Measurements from ENCODE around the gene RIC3. TPM values are rescaled to one million over a fixed set of nuclear protein-coding genes. Genes with fewer than 3 reads are reported as not detected.

RIC3 gene
- total and polyA plus RNA-seq, 2 donors (not counting 1 experiment from before 2014, with no cell fraction given) = not detected

GRCh38 chr11:8082391-8083087 lies 86.3 kb downstream of the RIC3 start:
- H3K4me3 ChIP-seq (replicated peaks in 1 of 4; ENCODE audit: control extremely low read depth in 1 of 4, insufficient read depth in 1 of 4, low read depth in 3 of 4, low read length in 4 of 4) = no peak overlapping the region
- no peak for TF ChIP-seq CTCF (conservative IDR thresholded peaks at IDR 0.05 in 1 of 2, IDR thresholded peaks at IDR 0.05 in 1 of 2; ENCODE audit: low read depth in 1 of 2, low read length in 2 of 2)
- TF ChIP-seq EZH2 (IDR thresholded peaks at IDR 0.05; ENCODE audit: low read length, missing control alignments) = no peak
- H3K36me3 ChIP-seq (ENCODE audit: control insufficient read depth, insufficient read depth, low read length) = no peaks in the 10 kb centered on the region
- no peak overlapping the region for H2AFZ ChIP-seq (ENCODE audit: low read length)
- H3K27me3 ChIP-seq (ENCODE audit: control insufficient read depth, insufficient read depth, low read length) = no peaks in the 10 kb centered on the region
- no peak for DNase-seq (ENCODE audit: low read depth in 2 of 2)
- H3K27ac ChIP-seq (ENCODE audit: insufficient read depth, low read length) = no peak overlapping the region
- no peaks in the 10 kb centered on the region for H4K20me1 ChIP-seq (ENCODE audit: control insufficient read depth, extremely low read depth, insufficient read depth, low read length)
- no peak overlapping the region for H3K9ac ChIP-seq (ENCODE audit: insufficient read depth, low read length)
- H3K79me2 ChIP-seq (ENCODE audit: control insufficient read depth, insufficient read depth, low read length) = no peaks in the 10 kb centered on the region
- no peak overlapping the region for H3K4me2 ChIP-seq (ENCODE audit: extremely low read depth, insufficient read depth, low read length)
- no peaks in the 10 kb centered on the region for H3K4me1 ChIP-seq (ENCODE audit: control insufficient read depth, extremely low read depth, insufficient read depth, low read length)
- H3K9me3 ChIP-seq (ENCODE audit: control insufficient read depth, insufficient read depth, low read depth, low read length) = no peaks in the 10 kb centered on the region

GRCh38 chr11:8081591-8082250 lies 87.1 kb downstream of the RIC3 start:
- Histone ChIP-seq H3K27me3 (ENCODE audit: control insufficient read depth, insufficient read depth, low read length) (no peaks in the 10 kb centered on the region), H4K20me1 (ENCODE audit: control insufficient read depth, extremely low read depth, insufficient read depth, low read length) (no peaks in the 10 kb centered on the region), H3K79me2 (ENCODE audit: control insufficient read depth, insufficient read depth, low read length) (no peaks in the 10 kb centered on the region), H3K4me3 (replicated peaks in 1 of 4; ENCODE audit: control extremely low read depth in 1 of 4, insufficient read depth in 1 of 4, low read depth in 3 of 4, low read length in 4 of 4) (peak overlapping the region; percentile 54 to 65 (median 58)), H3K4me1 (ENCODE audit: control insufficient read depth, extremely low read depth, insufficient read depth, low read length) (no peaks in the 10 kb centered on the region), H3K36me3 (ENCODE audit: control insufficient read depth, insufficient read depth, low read length) (no peaks in the 10 kb centered on the region), H3K27ac (ENCODE audit: insufficient read depth, low read length) (no peak overlapping the region), H2AFZ (ENCODE audit: low read length) (peak overlapping the region; percentile 49), H3K9me3 (ENCODE audit: control insufficient read depth, insufficient read depth, low read depth, low read length) (no peaks in the 10 kb centered on the region), H3K9ac (ENCODE audit: insufficient read depth, low read length) (peak overlapping the region; percentile 40), H3K4me2 (ENCODE audit: extremely low read depth, insufficient read depth, low read length) (peak overlapping the region; percentile 88)
- no peak for TF ChIP-seq CTCF (conservative IDR thresholded peaks at IDR 0.05 in 1 of 2, IDR thresholded peaks at IDR 0.05 in 1 of 2; ENCODE audit: low read depth in 1 of 2, low read length in 2 of 2)
- no peak for TF ChIP-seq EZH2 (IDR thresholded peaks at IDR 0.05; ENCODE audit: low read length, missing control alignments)
- DNase-seq (ENCODE audit: low read depth in 2 of 2) = peak; percentile 16 to 21

GRCh38 chr11:8080674-8081590 lies 87.9 kb downstream of the RIC3 start, which contains the start of gene TUB:
Gene TUB (plus strand): TSS chr11:8081211. CDS start chr11:8081511, 300 bp downstream.
- Histone ChIP-seq H3K4me3 (replicated peaks in 1 of 4; ENCODE audit: control extremely low read depth in 1 of 4, insufficient read depth in 1 of 4, low read depth in 3 of 4, low read length in 4 of 4) (peak within 1 kb of the TSS; percentile 54 to 65 (median 58)), H3K36me3 (ENCODE audit: control insufficient read depth, insufficient read depth, low read length) (no peaks in the 10 kb centered on the region), H3K27me3 (ENCODE audit: control insufficient read depth, insufficient read depth, low read length) (no peaks in the 10 kb centered on the region), H3K4me2 (ENCODE audit: extremely low read depth, insufficient read depth, low read length) (peak within 1 kb of the TSS; percentile 94), H4K20me1 (ENCODE audit: control insufficient read depth, extremely low read depth, insufficient read depth, low read length) (no peaks in the 10 kb centered on the region), H3K9ac (ENCODE audit: insufficient read depth, low read length) (peak within 1 kb of the TSS; percentile 40), H3K9me3 (ENCODE audit: control insufficient read depth, insufficient read depth, low read depth, low read length) (no peaks in the 10 kb centered on the region), H3K79me2 (ENCODE audit: control insufficient read depth, insufficient read depth, low read length) (no peaks in the 10 kb centered on the region), H3K27ac (ENCODE audit: insufficient read depth, low read length) (no peak within 1 kb of the TSS), H3K4me1 (ENCODE audit: control insufficient read depth, extremely low read depth, insufficient read depth, low read length) (no peaks in the 10 kb centered on the region), H2AFZ (ENCODE audit: low read length) (peak within 1 kb of the TSS; percentile 81)
- DNase-seq (ENCODE audit: low read depth in 2 of 2) = peak in 1 of 2 donors; percentile 28
- no peak for TF ChIP-seq CTCF (conservative IDR thresholded peaks at IDR 0.05 in 1 of 2, IDR thresholded peaks at IDR 0.05 in 1 of 2; ENCODE audit: low read depth in 1 of 2, low read length in 2 of 2)
- TF ChIP-seq EZH2 (IDR thresholded peaks at IDR 0.05; ENCODE audit: low read length, missing control alignments) = no peak
